ENCODE data around the gene PERCC1. TPM values are rescaled to one million over a fixed set of nuclear protein-coding genes. Genes with fewer than 3 reads are reported as not detected.

PERCC1 gene
- total and polyA plus RNA-seq, 2 experiments from 2014 or later, result 0.18 TPM; not detected in 1

GRCh38 chr16:1450841-1451240 is 20.0 kb downstream of the PERCC1 start:
- TF ChIP-seq CTCF (IDR thresholded peaks at IDR 0.05; ENCODE audit: low read depth, low read length), result no peak
- Histone ChIP-seq H3K36me3 (peaks cover 8% of the 10 kb centered on the region), H3K4me1 (ENCODE audit: low read depth) (no peaks in the 10 kb centered on the region), H3K9me3 (ENCODE audit: low read depth) (no peaks in the 10 kb centered on the region), H3K27me3 (no peaks in the 10 kb centered on the region), H3K4me3 (no peak overlapping the region), H3K27ac (no peak overlapping the region)
- no peak for DNase-seq (ENCODE audit: low read depth in 1 of 2, low spot score in 1 of 2)

GRCh38 chr16:1451702-1452392 is 21.0 kb downstream of the PERCC1 start:
- no peak for DNase-seq (ENCODE audit: low read depth in 1 of 2, low spot score in 1 of 2)
- Histone ChIP-seq H3K27ac (no peak overlapping the region), H3K4me1 (ENCODE audit: low read depth) (no peaks in the 10 kb centered on the region), H3K27me3 (no peaks in the 10 kb centered on the region), H3K36me3 (peaks cover 8% of the 10 kb centered on the region), H3K4me3 (no peak overlapping the region), H3K9me3 (ENCODE audit: low read depth) (no peaks in the 10 kb centered on the region)
- TF ChIP-seq CTCF (IDR thresholded peaks at IDR 0.05; ENCODE audit: low read depth, low read length), result no peak

- Histone ChIP-seq H3K36me3 (peaks cover 8% of the 10 kb centered on the region), H3K4me1 (ENCODE audit: low read depth) (no peaks in the 10 kb centered on the region), H3K4me3 (no peak overlapping the region), H3K27me3 (no peaks in the 10 kb centered on the region), H3K9me3 (ENCODE audit: low read depth) (no peaks in the 10 kb centered on the region), H3K27ac (no peak overlapping the region)
- DNase-seq (ENCODE audit: low read depth in 1 of 2, low spot score in 1 of 2), result no peak
- no peak for TF ChIP-seq CTCF (IDR thresholded peaks at IDR 0.05; ENCODE audit: low read depth, low read length)
These were observed 21.7 kb downstream of the PERCC1 start for GRCh38 chr16:1452530-1452929.

GRCh38 chr16:1453316-1453715 is 22.4 kb downstream of the PERCC1 start:
- Histone ChIP-seq H3K27ac (no peak overlapping the region), H3K4me3 (no peak overlapping the region), H3K27me3 (no peaks in the 10 kb centered on the region), H3K36me3 (peaks cover 8% of the 10 kb centered on the region), H3K9me3 (ENCODE audit: low read depth) (no peaks in the 10 kb centered on the region), H3K4me1 (ENCODE audit: low read depth) (no peaks in the 10 kb centered on the region)
- no peak for TF ChIP-seq CTCF (IDR thresholded peaks at IDR 0.05; ENCODE audit: low read depth, low read length)
- no peak for DNase-seq (ENCODE audit: low read depth in 1 of 2, low spot score in 1 of 2)

- TF ChIP-seq CTCF (IDR thresholded peaks at IDR 0.05; ENCODE audit: low read depth, low read length), result no peak
- H3K4me1 ChIP-seq (ENCODE audit: low read depth), result no peaks in the 10 kb centered on the region
- H3K27ac ChIP-seq, result no peak overlapping the region
- peaks cover 8% of the 10 kb centered on the region for H3K36me3 ChIP-seq
- no peak for DNase-seq (ENCODE audit: low read depth in 1 of 2, low spot score in 1 of 2)
- no peaks in the 10 kb centered on the region for H3K27me3 ChIP-seq
- no peak overlapping the region for H3K4me3 ChIP-seq
- no peaks in the 10 kb centered on the region for H3K9me3 ChIP-seq (ENCODE audit: low read depth)
These were observed 23.7 kb downstream of the PERCC1 start for GRCh38 chr16:1454561-1454960.

All from cardiac muscle cell (in vitro differentiated cells and primary cell).